RWPE2 (cell line): Measurements from ENCODE around the gene MYOC.

Source experiments
- ATAC-seq: fragments of 200-7000 bp; cut with Tn5 transposase; 3 replicates; pipeline ENCODE4 v1.9.1; 2021; ENCODE audit warnings: low read depth
- DNase-seq: peaks from one replicate; pipeline ENCODE4 v3.0.0-alpha.2; 2020; ENCODE audit warnings: low spot score
- H3K27ac ChIP-seq: fragments of 450-650 bp; 2 replicates; pipeline ENCODE4 v1.5.1; 2017; ENCODE audit warnings: mild to moderate bottlenecking; ENCODE audit not compliant: poor library complexity, severe bottlenecking
- H3K27me3 ChIP-seq: fragments of 250-450 bp; sonication (Bioruptor Pico); 2 replicates; pipeline ENCODE4 v1.5.1; 2021; ENCODE audit warnings: mild to moderate bottlenecking, moderate library complexity; ENCODE audit not compliant: insufficient read depth, poor library complexity, severe bottlenecking
- H3K36me3 ChIP-seq: fragments of 250-450 bp; sonication (Bioruptor Pico); 2 replicates; pipeline ENCODE4 v1.5.1; 2020; ENCODE audit warnings: low read depth, mild to moderate bottlenecking, moderate library complexity
- H3K4me1 ChIP-seq: fragments of 250-450 bp; sonication (Bioruptor Pico); 2 replicates; pipeline ENCODE4 v1.5.1; 2021; ENCODE audit warnings: mild to moderate bottlenecking, moderate library complexity; ENCODE audit not compliant: insufficient read depth, poor library complexity, severe bottlenecking
- H3K4me3 ChIP-seq: fragments of 250-450 bp; sonication (Bioruptor Pico); 2 replicates; pipeline ENCODE4 v1.5.1; 2021; ENCODE audit warnings: mild to moderate bottlenecking, moderate library complexity; ENCODE audit not compliant: severe bottlenecking
- H3K9me3 ChIP-seq: fragments of 250-450 bp; sonication (Bioruptor Pico); 2 replicates; pipeline ENCODE4 v1.5.1; 2021; ENCODE audit warnings: mild to moderate bottlenecking, moderate library complexity; ENCODE audit not compliant: severe bottlenecking
- CTCF ChIP-seq: fragments of 450-650 bp; IDR thresholded peaks from one replicate; pipeline ENCODE4 v1.5.1; 2017; ENCODE audit warnings: mild to moderate bottlenecking, moderate library complexity; ENCODE audit not compliant: poor library complexity, severe bottlenecking

Gene MYOC

GRCh38 chr1:171653796-171654195 lies 1.3 kb upstream of the MYOC start:
- no peaks in the 10 kb centered on the region for H3K9me3 ChIP-seq
- no peak for ATAC-seq
- no peak for DNase-seq
- TF ChIP-seq CTCF = no peak
- H3K4me3 ChIP-seq = no peak overlapping the region
- H3K27ac ChIP-seq = no peak overlapping the region
- no peaks in the 10 kb centered on the region for H3K27me3 ChIP-seq
- H3K4me1 ChIP-seq = no peaks in the 10 kb centered on the region
- no peaks in the 10 kb centered on the region for H3K36me3 ChIP-seq

- H3K27ac ChIP-seq = no peak overlapping the region
- DNase-seq (no peak), ATAC-seq (no peak)
- H3K9me3 ChIP-seq = no peaks in the 10 kb centered on the region
- H3K4me3 ChIP-seq = no peak overlapping the region
- no peak for TF ChIP-seq CTCF
- no peaks in the 10 kb centered on the region for H3K27me3 ChIP-seq
- H3K36me3 ChIP-seq = no peaks in the 10 kb centered on the region
- H3K4me1 ChIP-seq = no peaks in the 10 kb centered on the region
These were observed 6.3 kb downstream of the MYOC start for GRCh38 chr1:171646249-171646560.

GRCh38 chr1:171645553-171646248 lies 6.8 kb downstream of the MYOC start:
- H3K27ac ChIP-seq = no peak overlapping the region
- no peak for DNase-seq
- no peak for ATAC-seq

GRCh38 chr1:171644805-171645483 lies 7.5 kb downstream of the MYOC start:
- Histone ChIP-seq H3K27ac (no peak overlapping the region), H3K9me3 (no peaks in the 10 kb centered on the region), H3K4me1 (no peaks in the 10 kb centered on the region), H3K4me3 (no peak overlapping the region), H3K27me3 (no peaks in the 10 kb centered on the region), H3K36me3 (no peaks in the 10 kb centered on the region)
- ATAC-seq (peak; percentile 81), DNase-seq (no peak)
- TF ChIP-seq CTCF = peak; percentile 74

More at GRCh38 chr1:171645553-171646248, 6.8 kb downstream of the MYOC start:
- no peak for TF ChIP-seq CTCF
- H3K4me1 ChIP-seq = no peaks in the 10 kb centered on the region
- no peaks in the 10 kb centered on the region for H3K27me3 ChIP-seq
- H3K4me3 ChIP-seq = no peak overlapping the region
- no peaks in the 10 kb centered on the region for H3K9me3 ChIP-seq
- H3K36me3 ChIP-seq = no peaks in the 10 kb centered on the region

GRCh38 chr1:171643156-171643555 lies 9.3 kb downstream of the MYOC start:
- H3K27me3 ChIP-seq = no peaks in the 10 kb centered on the region
- TF ChIP-seq CTCF = no peak
- H3K4me3 ChIP-seq = no peak overlapping the region
- DNase-seq (no peak), ATAC-seq (no peak)
- no peaks in the 10 kb centered on the region for H3K9me3 ChIP-seq
- no peaks in the 10 kb centered on the region for H3K4me1 ChIP-seq
- H3K36me3 ChIP-seq = no peaks in the 10 kb centered on the region
- H3K27ac ChIP-seq = no peak overlapping the region
